HG02870 (cell line): Measurements from ENCODE around the gene IL23A.
"Not testable (repeated sequence)": the region's sequence is repeated elsewhere in the genome, so short reads cannot be mapped to it uniquely, and the experiment has no call there.

Source experiments
- ATAC-seq: cut with Tn5 transposase; IDR thresholded peaks from one replicate; pipeline ENCODE4 v1.9.1; 2021; ENCODE audit warnings: mild to moderate bottlenecking, moderate library complexity; ENCODE audit not compliant: unreplicated experiment

IL23A gene

GRCh38 chr12:56324206-56324605 lies 14.5 kb upstream of the IL23A start:
- no peak for ATAC-seq

- no peak for ATAC-seq
These were observed 12.6 kb upstream of the IL23A start for GRCh38 chr12:56326126-56326525.

- ATAC-seq, result no peak
These were observed 12.2 kb upstream of the IL23A start for GRCh38 chr12:56326533-56326932.

GRCh38 chr12:56330936-56331490 lies 7.7 kb upstream of the IL23A start:
- ATAC-seq, result no peak

- ATAC-seq, result no peak
These were observed 6.0 kb upstream of the IL23A start for GRCh38 chr12:56332512-56333196.

- no peak for ATAC-seq
These were observed 5.4 kb upstream of the IL23A start for GRCh38 chr12:56333197-56333678.

GRCh38 chr12:56333679-56334489 lies 4.8 kb upstream of the IL23A start, which contains the start of gene PAN2:
PAN2 (minus strand) TSS chr12:56334000; CDS start chr12:56333094, 906 bp downstream.
- ATAC-seq, result peak; percentile 86

GRCh38 chr12:56334490-56334793 lies 4.2 kb upstream of the IL23A start:
- no peak for ATAC-seq

GRCh38 chr12:56335527-56335926 lies 3.2 kb upstream of the IL23A start:
- not testable (repeated sequence) for ATAC-seq

GRCh38 chr12:56336361-56337167 lies 2.1 kb upstream of the IL23A start:
- no peak for ATAC-seq

GRCh38 chr12:56337753-56338251 lies 882 bp upstream of the IL23A start:
- no peak for ATAC-seq

- no peak for ATAC-seq
These were observed 406 bp downstream of the IL23A start for GRCh38 chr12:56339158-56339422.

GRCh38 chr12:56341616-56342015 lies 2.9 kb downstream of the IL23A start:
- ATAC-seq, result no peak

- ATAC-seq, result not testable (repeated sequence)
These were observed 3.6 kb downstream of the IL23A start for GRCh38 chr12:56342290-56342689.

- no peak for ATAC-seq
These were observed 8.0 kb downstream of the IL23A start for GRCh38 chr12:56346675-56347074.

- ATAC-seq, result not testable (repeated sequence)
These were observed 8.6 kb downstream of the IL23A start for GRCh38 chr12:56347255-56347654.

- ATAC-seq, result no peak
These were observed 10.1 kb downstream of the IL23A start for GRCh38 chr12:56348776-56349175.

GRCh38 chr12:56350662-56351061 lies 12.0 kb downstream of the IL23A start:
- ATAC-seq, result no peak

GRCh38 chr12:56351325-56351724 lies 12.6 kb downstream of the IL23A start:
- no peak for ATAC-seq

GRCh38 chr12:56358836-56359532 lies 20.3 kb downstream of the IL23A start:
- no peak for ATAC-seq
